ENCODE results near the gene GVQW3. TPM values are rescaled to one million over a fixed set of nuclear protein-coding genes. Genes with fewer than 3 reads are reported as not detected.
A peak's percentile ranks its signal among the peaks of the same experiment; 100 is the strongest.

The GVQW3 gene
- total and polyA plus RNA-seq, 7 donors, result 0.41 to 4.7 (median 1.8) TPM

DNA sequence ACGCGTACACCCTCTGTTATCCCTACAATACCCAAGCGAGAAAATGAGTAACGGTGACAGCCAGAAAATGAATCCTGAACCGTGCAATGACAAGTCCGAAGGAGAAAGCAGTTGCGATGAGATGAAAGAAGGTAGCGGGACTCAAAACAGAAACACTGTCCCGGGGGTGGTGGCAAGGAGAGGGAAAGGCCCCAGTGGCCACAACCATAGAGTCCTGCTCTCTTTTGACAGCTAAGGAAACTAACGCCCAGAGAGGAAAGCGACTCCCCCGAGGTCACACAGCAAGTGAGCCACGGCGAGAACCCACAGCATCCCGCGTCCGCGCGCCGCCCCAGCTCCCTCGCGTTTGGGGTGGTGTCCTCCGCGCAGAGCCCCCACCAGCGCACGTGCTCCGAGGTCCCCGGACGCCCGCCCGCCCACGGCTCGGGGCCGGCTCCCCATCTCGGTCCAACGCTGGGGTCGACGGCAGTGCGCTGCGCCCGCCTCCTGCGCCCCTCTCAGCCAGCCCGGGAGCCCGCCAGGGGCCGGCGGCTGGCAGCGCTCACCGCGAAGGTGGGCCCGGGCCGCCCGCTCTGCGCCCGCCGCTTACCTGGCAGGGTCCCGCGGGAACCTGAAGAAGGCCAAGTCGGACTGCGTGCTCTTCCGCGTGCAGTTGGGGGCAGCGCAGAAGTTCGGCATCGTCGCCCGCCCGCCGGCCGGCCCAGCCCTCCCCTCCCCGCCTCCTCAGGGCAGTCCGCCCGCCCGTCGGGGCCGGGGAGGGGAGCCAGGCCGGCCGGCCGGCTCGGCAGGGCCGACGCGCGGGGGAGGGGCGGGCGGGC, 755 bp upstream of the GVQW3 start:
- H3K27me3 ChIP-seq, result no peaks in the 10 kb centered on the region
- intact Hi-C loops (cut with DNase I), result loop anchor here (2.0 kb wide), 1 partner anchor 146 kb away; no protein-coding TSS in a partner anchor
- H3K9me3 ChIP-seq, result no peaks in the 10 kb centered on the region
- peaks cover 0 to 6% (median 0%) of the 10 kb centered on the region in 4 donors for H3K36me3 ChIP-seq
- peak overlapping the region; percentile 82 to 86 (median 86) for H3K27ac ChIP-seq
- peak; percentile 64 for DNase-seq
- WGBS, 2 donors, result 1% methylated on average over 85 of the region's 85 CpGs
- TF ChIP-seq EP300 (IDR thresholded peaks at IDR 0.05), result no peak
- no peak for TF ChIP-seq POLR2A (IDR thresholded peaks at IDR 0.05)
- TF ChIP-seq POLR2AphosphoS5 (IDR thresholded peaks at IDR 0.05), result no peak
- TF ChIP-seq, protein P1, sequence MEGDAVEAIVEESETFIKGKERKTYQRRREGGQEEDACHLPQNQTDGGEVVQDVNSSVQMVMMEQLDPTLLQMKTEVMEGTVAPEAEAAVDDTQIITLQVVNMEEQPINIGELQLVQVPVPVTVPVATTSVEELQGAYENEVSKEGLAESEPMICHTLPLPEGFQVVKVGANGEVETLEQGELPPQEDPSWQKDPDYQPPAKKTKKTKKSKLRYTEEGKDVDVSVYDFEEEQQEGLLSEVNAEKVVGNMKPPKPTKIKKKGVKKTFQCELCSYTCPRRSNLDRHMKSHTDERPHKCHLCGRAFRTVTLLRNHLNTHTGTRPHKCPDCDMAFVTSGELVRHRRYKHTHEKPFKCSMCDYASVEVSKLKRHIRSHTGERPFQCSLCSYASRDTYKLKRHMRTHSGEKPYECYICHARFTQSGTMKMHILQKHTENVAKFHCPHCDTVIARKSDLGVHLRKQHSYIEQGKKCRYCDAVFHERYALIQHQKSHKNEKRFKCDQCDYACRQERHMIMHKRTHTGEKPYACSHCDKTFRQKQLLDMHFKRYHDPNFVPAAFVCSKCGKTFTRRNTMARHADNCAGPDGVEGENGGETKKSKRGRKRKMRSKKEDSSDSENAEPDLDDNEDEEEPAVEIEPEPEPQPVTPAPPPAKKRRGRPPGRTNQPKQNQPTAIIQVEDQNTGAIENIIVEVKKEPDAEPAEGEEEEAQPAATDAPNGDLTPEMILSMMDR (IDR thresholded peaks at IDR 0.05), result no peak
- peak overlapping the region; percentile 69 to 92 (median 86) for H3K4me3 ChIP-seq
- H3K4me1 ChIP-seq, result peaks cover 0 to 51% (median 32%) of the 10 kb centered on the region in 4 donors

DNA sequence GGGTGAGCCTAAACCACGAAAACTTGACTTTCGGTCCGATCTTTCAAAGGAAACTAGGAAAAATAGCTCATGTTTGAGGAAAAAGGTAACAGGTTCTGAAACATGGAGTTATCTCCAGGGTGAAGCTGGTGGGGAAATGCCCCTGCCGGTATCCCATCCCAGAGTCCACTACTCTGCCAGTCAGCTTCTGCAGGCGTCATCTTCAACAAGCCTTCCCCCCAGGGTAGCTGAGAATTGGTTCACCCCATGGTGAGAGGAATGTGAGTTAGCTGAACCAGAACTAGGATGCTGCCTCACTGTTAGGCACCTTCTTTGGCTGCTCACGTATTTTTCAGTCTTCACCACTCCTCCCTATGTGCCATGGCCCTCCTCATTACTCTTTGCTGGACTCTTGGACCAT, 1.1 kb downstream of the GVQW3 start:
- intact Hi-C loops (cut with DNase I), result no loop called here
- Histone ChIP-seq H3K27me3 (no peaks in the 10 kb centered on the region), H3K27ac (no peak overlapping the region), H3K4me1 (peaks cover 0 to 40% (median 28%) of the 10 kb centered on the region in 4 donors), H3K9me3 (no peaks in the 10 kb centered on the region), H3K36me3 (peaks cover 0 to 6% (median 0%) of the 10 kb centered on the region in 4 donors), H3K4me3 (no peak overlapping the region)
- TF ChIP-seq EP300 (IDR thresholded peaks at IDR 0.05) (no peak), POLR2AphosphoS5 (IDR thresholded peaks at IDR 0.05) (no peak), POLR2A (IDR thresholded peaks at IDR 0.05) (no peak)
- TF ChIP-seq, protein P1 (IDR thresholded peaks at IDR 0.05), result no peak
- WGBS, 2 donors, result 83 to 89% methylated on average over 6 of the region's 6 CpGs
- DNase-seq, result no peak

DNA sequence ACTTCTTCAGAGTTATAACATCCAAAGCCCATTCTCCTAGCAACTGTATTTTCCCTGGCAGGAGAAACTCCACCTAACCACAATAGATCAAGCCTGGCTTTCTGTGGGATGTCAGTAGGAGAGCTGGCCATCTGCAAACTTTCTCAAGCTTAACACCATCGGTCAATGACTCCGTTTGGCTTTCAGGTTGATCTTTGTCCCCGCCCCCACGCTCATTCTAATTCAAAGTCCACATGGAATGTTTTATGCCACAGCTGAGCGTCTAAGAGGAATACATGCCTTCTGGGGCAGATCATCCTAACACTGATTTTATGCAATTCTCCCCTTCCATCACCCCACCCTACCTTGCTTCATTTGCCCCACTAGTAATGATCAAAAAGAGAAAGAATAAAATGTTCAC, 4.8 kb downstream of the GVQW3 start:
- intact Hi-C loops (cut with DNase I), result no loop called here
- Histone ChIP-seq H3K9me3 (no peaks in the 10 kb centered on the region), H3K4me1 (peaks cover 0 to 21% (median 16%) of the 10 kb centered on the region in 4 donors), H3K4me3 (no peak overlapping the region), H3K27ac (no peak overlapping the region), H3K27me3 (no peaks in the 10 kb centered on the region), H3K36me3 (peaks cover 0 to 6% (median 0%) of the 10 kb centered on the region in 4 donors)
- no peak for DNase-seq
- 25 to 49% methylated on average over 5 of the region's 5 CpGs for WGBS, 2 donors
- TF ChIP-seq EP300 (IDR thresholded peaks at IDR 0.05) (no peak), POLR2AphosphoS5 (IDR thresholded peaks at IDR 0.05) (no peak), POLR2A (IDR thresholded peaks at IDR 0.05) (no peak)
- TF ChIP-seq, protein P1 (IDR thresholded peaks at IDR 0.05), result no peak

DNA sequence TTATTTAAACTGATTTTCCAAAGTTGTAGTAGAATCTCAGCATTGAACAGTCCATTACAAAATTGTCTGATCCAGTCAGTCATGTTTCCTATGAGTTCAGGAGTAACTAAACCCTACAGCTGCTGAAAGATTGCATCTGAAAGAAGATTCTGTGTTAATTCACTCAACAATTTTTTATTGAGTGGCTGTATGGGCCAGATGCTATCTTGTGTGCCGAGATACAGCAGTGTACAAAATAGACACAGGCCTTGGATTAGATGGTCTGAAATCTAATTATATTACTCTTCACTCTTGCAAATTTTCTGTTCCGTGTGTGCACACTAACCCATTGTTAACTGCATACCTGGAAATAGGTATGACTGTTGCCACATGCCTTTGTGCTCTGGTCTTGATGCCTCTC, 7.3 kb downstream of the GVQW3 start:
- TF ChIP-seq POLR2A (IDR thresholded peaks at IDR 0.05) (no peak), EP300 (IDR thresholded peaks at IDR 0.05) (no peak), POLR2AphosphoS5 (IDR thresholded peaks at IDR 0.05) (no peak)
- TF ChIP-seq, protein P1 (IDR thresholded peaks at IDR 0.05), result no peak
- no peak for DNase-seq
- intact Hi-C loops (cut with DNase I), result no loop called here
- Histone ChIP-seq H3K4me3 (no peak overlapping the region), H3K9me3 (no peaks in the 10 kb centered on the region), H3K27me3 (no peaks in the 10 kb centered on the region), H3K27ac (no peak overlapping the region), H3K36me3 (peaks cover 0 to 6% (median 0%) of the 10 kb centered on the region in 4 donors), H3K4me1 (peaks cover 0 to 9% (median 5%) of the 10 kb centered on the region in 4 donors)
- 79 to 95% methylated on average over 2 of the region's 2 CpGs for WGBS, 2 donors

All from sigmoid colon (tissue), 7 donors.